Hepatocyte (in vitro differentiated cells): Measurements from ENCODE around the gene BRINP3. TPM values are rescaled to one million over a fixed set of nuclear protein-coding genes. Genes with fewer than 3 reads are reported as not detected.

Experiments
- DNase-seq: peaks from one replicate; pipeline ENCODE4 v3.0.0-alpha.2; 2016; ENCODE audit warnings: low spot score
- H2AFZ ChIP-seq: fragments of 200-600 bp; sonication (generic); 2 replicates; pipeline ENCODE4 v1.6.0; 2016; ENCODE audit warnings: antibody characterized with exemption, mild to moderate bottlenecking
- H3K27ac ChIP-seq: fragments of 200-600 bp; sonication (generic); 2 replicates; pipeline ENCODE4 v1.5.1; 2016; ENCODE audit warnings: mild to moderate bottlenecking
- H3K27me3 ChIP-seq: fragments of 200-600 bp; sonication (generic); 2 replicates; pipeline ENCODE4 v1.6.1; 2016
- H3K36me3 ChIP-seq: fragments of 200-600 bp; sonication (generic); replicated peaks from 2 replicates; pipeline ENCODE4 v1.5.1; 2016; ENCODE audit warnings: low read depth; ENCODE audit not compliant: insufficient read depth
- H3K4me1 ChIP-seq: fragments of 200-600 bp; sonication (generic); 2 replicates; pipeline ENCODE4 v1.5.1; 2016; ENCODE audit warnings: mild to moderate bottlenecking, moderate library complexity; ENCODE audit not compliant: insufficient read depth
- H3K4me2 ChIP-seq: fragments of 200-600 bp; sonication (generic); 2 replicates; pipeline ENCODE4 v1.6.0; 2016
- H3K4me3 ChIP-seq: fragments of 200-600 bp; sonication (generic); 2 replicates; pipeline ENCODE4 v1.5.1; 2016; ENCODE audit warnings: mild to moderate bottlenecking
- H3K79me2 ChIP-seq: fragments of 200-600 bp; sonication (generic); 2 replicates; pipeline ENCODE4 v1.6.0; 2017; ENCODE audit warnings: mild to moderate bottlenecking
- H3K9me2 ChIP-seq: fragments of 200-600 bp; sonication (generic); replicated peaks from 2 replicates; pipeline ENCODE4 v1.6.0; 2017; ENCODE audit warnings: mild to moderate bottlenecking; ENCODE audit not compliant: insufficient read depth
- H3K9me3 ChIP-seq: fragments of 200-600 bp; sonication (generic); 2 replicates; pipeline ENCODE4 v1.5.1; 2016; ENCODE audit warnings: low read depth, mild to moderate bottlenecking
- H4K20me1 ChIP-seq: fragments of 200-600 bp; sonication (generic); 2 replicates; pipeline ENCODE4 v1.6.0; 2016; ENCODE audit warnings: mild to moderate bottlenecking; ENCODE audit not compliant: insufficient read depth, poor library complexity, severe bottlenecking
- CTCF ChIP-seq: fragments of 200-600 bp; sonication (generic); IDR thresholded peaks from 2 replicates; pipeline ENCODE4 v1.5.1; 2016; ENCODE audit warnings: antibody characterized with exemption, mild to moderate bottlenecking; ENCODE audit not compliant: poor library complexity
- EZH2 ChIP-seq: fragments of 200-600 bp; sonication (generic); IDR thresholded peaks from 2 replicates; pipeline ENCODE4 v1.6.1; 2016; ENCODE audit warnings: antibody characterized with exemption, mild to moderate bottlenecking, borderline replicate concordance
- EZH2phosphoT487 ChIP-seq: fragments of 200-600 bp; sonication (generic); IDR thresholded peaks from one replicate; pipeline ENCODE4 v1.6.1; 2018; ENCODE audit warnings: antibody characterized with exemption, mild to moderate bottlenecking, low read depth, moderate library complexity; ENCODE audit not compliant: unreplicated experiment, severe bottlenecking
- WGBS: methylation state at CpG from one replicate; pipeline ENCODE4 v1.1.6; 2016; ENCODE audit warnings: low lambda C conversion rate; ENCODE audit errors: missing lambda C conversion rate; 5-methylcytosine and 5-hydroxymethylcytosine counted together
- polyA plus RNA-seq: library from polyadenylated mRNA; unstranded; fragments of >200 nt; fragmentation: Nextera tagmentation; extraction: Ambion mirVana; gene quantifications from 2 replicates; pipeline ENCODE4 v1.2.1, GENCODE V29; 2016
- total RNA-seq: library from RNA; depleted of rRNA; stranded (reverse); fragments of >200 nt; gene quantifications from 2 replicates; pipeline ENCODE4 v1.2.3, GENCODE V29; 2014

The BRINP3 gene
- total and polyA plus RNA-seq, 2 experiments from 2014 or later: 15.3 to 37.9 TPM

- Histone ChIP-seq H3K9me3 (no peaks in the 10 kb centered on the region), H3K36me3 (no peaks in the 10 kb centered on the region), H3K27me3 (no peaks in the 10 kb centered on the region), H2AFZ (no peak overlapping the region), H4K20me1 (no peaks in the 10 kb centered on the region), H3K4me2 (no peak overlapping the region), H3K4me1 (no peaks in the 10 kb centered on the region), H3K9me2 (no peaks in the 10 kb centered on the region), H3K79me2 (no peaks in the 10 kb centered on the region), H3K4me3 (no peak overlapping the region), H3K27ac (no peak overlapping the region)
- WGBS: 79% methylated on average over 2 of the region's 2 CpGs
- TF ChIP-seq CTCF (no peak), EZH2 (no peak), EZH2phosphoT487 (no peak)
- DNase-seq: no peak
Observed at GRCh38 chr1:190119683-190120082, 358.0 kb downstream of the BRINP3 start.

GRCh38 chr1:190116921-190117320 lies 360.7 kb downstream of the BRINP3 start:
- no peak overlapping the region for H2AFZ ChIP-seq
- no peak for DNase-seq
- TF ChIP-seq CTCF (no peak), EZH2phosphoT487 (no peak), EZH2 (no peak)
- no peaks in the 10 kb centered on the region for H3K27me3 ChIP-seq
- H4K20me1 ChIP-seq: no peaks in the 10 kb centered on the region
- no peak overlapping the region for H3K27ac ChIP-seq
- no peaks in the 10 kb centered on the region for H3K79me2 ChIP-seq
- no peak overlapping the region for H3K4me2 ChIP-seq
- no peaks in the 10 kb centered on the region for H3K4me1 ChIP-seq
- no peaks in the 10 kb centered on the region for H3K9me2 ChIP-seq
- H3K36me3 ChIP-seq: no peaks in the 10 kb centered on the region
- no peak overlapping the region for H3K4me3 ChIP-seq
- no peaks in the 10 kb centered on the region for H3K9me3 ChIP-seq

- no peak for DNase-seq
- WGBS: 39% methylated on average over 1 of the region's 1 CpG
- Histone ChIP-seq H4K20me1 (no peaks in the 10 kb centered on the region), H3K9me3 (no peaks in the 10 kb centered on the region), H3K27me3 (no peaks in the 10 kb centered on the region), H3K79me2 (no peaks in the 10 kb centered on the region), H3K4me1 (peaks cover 14% of the 10 kb centered on the region), H3K27ac (peak overlapping the region; percentile 84), H3K36me3 (no peaks in the 10 kb centered on the region), H3K4me3 (no peak overlapping the region), H3K9me2 (no peaks in the 10 kb centered on the region), H3K4me2 (no peak overlapping the region), H2AFZ (no peak overlapping the region)
- TF ChIP-seq EZH2 (no peak), EZH2phosphoT487 (no peak), CTCF (no peak)
Observed at GRCh38 chr1:190104961-190105360, 372.7 kb downstream of the BRINP3 start.
